ENCODE data around the gene THSD4.

Gene THSD4

DNA sequence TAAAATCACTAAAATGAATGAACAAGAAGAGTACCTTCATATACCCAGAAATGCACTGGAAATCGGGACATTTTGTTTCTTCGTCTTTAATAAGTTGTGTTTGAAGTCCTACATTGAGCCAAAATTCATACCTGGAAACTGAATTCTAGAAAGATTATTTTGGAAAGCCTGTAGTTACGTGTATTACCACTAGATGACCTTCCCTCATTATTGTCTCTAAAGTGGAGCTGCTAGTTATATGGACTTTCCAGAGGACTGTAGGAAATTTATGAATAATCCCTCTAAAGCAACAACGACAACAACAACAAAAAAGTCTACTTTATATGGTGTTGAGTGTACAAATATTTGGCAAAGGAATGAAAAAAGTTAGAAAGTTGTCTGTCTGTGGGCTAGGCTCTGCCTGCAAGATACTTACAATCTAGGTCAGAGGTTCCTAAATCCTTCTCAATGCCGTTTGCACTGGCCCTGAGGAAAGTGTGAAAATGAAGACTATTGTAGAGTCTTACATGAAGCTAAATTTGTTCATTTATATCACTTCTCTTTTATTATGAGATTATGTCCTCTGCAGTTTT lies 460.3 kb downstream of the THSD4 start:
- DNase-seq (ENCODE audit: low read depth in 1 of 2, low spot score in 1 of 2), result peak in 1 of 2 experiments; percentile 28
- in situ Hi-C loops (cut with HindIII; ENCODE audit: low pct_unique_long_range_greater_than_20kb, low sequenced_read_pairs), result no loop called here
- no peak for TF ChIP-seq JUND (IDR thresholded peaks at IDR 0.05; ENCODE audit: low read depth)

- in situ Hi-C loops (cut with HindIII; ENCODE audit: low pct_unique_long_range_greater_than_20kb, low sequenced_read_pairs), result no loop called here
- no peak for TF ChIP-seq JUND (IDR thresholded peaks at IDR 0.05; ENCODE audit: low read depth)
- DNase-seq (ENCODE audit: low read depth in 1 of 2, low spot score in 1 of 2), result no peak
Measured at GRCh38 chr15:71577071-71577470, 461.8 kb downstream of the THSD4 start.

DNA sequence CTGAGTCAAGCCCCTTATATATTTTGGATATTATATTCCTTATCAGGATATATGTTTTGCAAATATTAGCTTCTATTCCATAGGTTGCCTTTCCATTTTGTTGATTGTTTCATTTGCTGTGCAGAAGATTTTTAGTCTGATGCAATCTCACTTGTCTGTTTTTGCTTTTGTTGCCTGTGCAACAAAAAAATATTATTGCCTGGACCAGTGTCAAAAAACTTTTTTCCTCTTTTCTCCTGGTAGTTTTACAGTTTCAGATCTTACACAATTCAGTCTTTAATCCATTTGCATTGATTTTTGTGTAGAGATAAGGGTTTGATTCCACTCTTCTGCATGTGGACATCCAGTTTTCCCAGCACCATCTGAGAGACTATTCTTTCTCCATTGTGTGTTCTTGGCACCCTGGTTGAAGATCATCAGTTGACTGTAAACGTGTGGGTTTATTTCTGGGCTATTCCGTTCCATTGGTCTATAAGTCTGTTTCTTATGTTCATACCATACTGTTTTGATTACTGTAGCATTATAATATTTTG lies 466.2 kb downstream of the THSD4 start:
- in situ Hi-C loops (cut with HindIII; ENCODE audit: low pct_unique_long_range_greater_than_20kb, low sequenced_read_pairs), result no loop called here
- no peak for DNase-seq (ENCODE audit: low read depth in 1 of 2, low spot score in 1 of 2)
- TF ChIP-seq JUND (IDR thresholded peaks at IDR 0.05; ENCODE audit: low read depth), result no peak

DNA sequence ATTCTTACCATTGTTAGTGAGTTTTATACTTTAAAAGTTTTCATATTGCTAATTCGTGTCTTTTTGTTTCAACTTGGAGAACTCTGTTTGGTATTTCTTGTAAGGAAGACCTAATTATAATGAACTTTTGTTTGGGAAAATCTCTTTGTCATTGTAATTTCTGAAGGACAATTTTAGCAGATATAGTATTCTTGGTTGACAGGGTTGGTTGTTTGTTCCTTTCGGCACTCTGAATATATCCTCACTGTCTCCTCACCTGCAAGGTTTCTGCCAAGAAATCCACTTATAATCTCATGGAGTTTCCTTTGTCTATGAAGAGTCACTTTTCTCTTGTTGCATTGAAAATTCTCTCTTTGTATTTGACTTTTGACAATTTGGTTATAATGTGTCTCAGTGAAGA lies 469.9 kb downstream of the THSD4 start:
- in situ Hi-C loops (cut with HindIII; ENCODE audit: low pct_unique_long_range_greater_than_20kb, low sequenced_read_pairs), result no loop called here
- no peak for TF ChIP-seq JUND (IDR thresholded peaks at IDR 0.05; ENCODE audit: low read depth)
- no peak for DNase-seq (ENCODE audit: low read depth in 1 of 2, low spot score in 1 of 2)

GRCh38 chr15:71586463-71586862 lies 471.2 kb downstream of the THSD4 start:
- no peak for DNase-seq (ENCODE audit: low read depth in 1 of 2, low spot score in 1 of 2)
- no peak for TF ChIP-seq JUND (IDR thresholded peaks at IDR 0.05; ENCODE audit: low read depth)
- in situ Hi-C loops (cut with HindIII; ENCODE audit: low pct_unique_long_range_greater_than_20kb, low sequenced_read_pairs), result no loop called here

GRCh38 chr15:71588746-71589145 lies 473.5 kb downstream of the THSD4 start:
- DNase-seq (ENCODE audit: low read depth in 1 of 2, low spot score in 1 of 2), result no peak
- TF ChIP-seq JUND (IDR thresholded peaks at IDR 0.05; ENCODE audit: low read depth), result no peak
- in situ Hi-C loops (cut with HindIII; ENCODE audit: low pct_unique_long_range_greater_than_20kb, low sequenced_read_pairs), result no loop called here

GRCh38 chr15:71591057-71591456 lies 475.8 kb downstream of the THSD4 start:
- DNase-seq (ENCODE audit: low read depth in 1 of 2, low spot score in 1 of 2), result peak in 1 of 2 experiments; percentile 15
- no peak for TF ChIP-seq JUND (IDR thresholded peaks at IDR 0.05; ENCODE audit: low read depth)
- in situ Hi-C loops (cut with HindIII; ENCODE audit: low pct_unique_long_range_greater_than_20kb, low sequenced_read_pairs), result no loop called here

- no peak for TF ChIP-seq JUND (IDR thresholded peaks at IDR 0.05; ENCODE audit: low read depth)
- in situ Hi-C loops (cut with HindIII; ENCODE audit: low pct_unique_long_range_greater_than_20kb, low sequenced_read_pairs), result no loop called here
- DNase-seq (ENCODE audit: low read depth in 1 of 2, low spot score in 1 of 2), result no peak
Measured at GRCh38 chr15:71592203-71592602, 476.9 kb downstream of the THSD4 start.

- TF ChIP-seq JUND (IDR thresholded peaks at IDR 0.05; ENCODE audit: low read depth), result no peak
- in situ Hi-C loops (cut with HindIII; ENCODE audit: low pct_unique_long_range_greater_than_20kb, low sequenced_read_pairs), result no loop called here
- DNase-seq (ENCODE audit: low read depth in 1 of 2, low spot score in 1 of 2), result no peak
Measured at GRCh38 chr15:71595846-71596553, 480.7 kb downstream of the THSD4 start.

GRCh38 chr15:71596672-71597071 lies 481.4 kb downstream of the THSD4 start:
- DNase-seq (ENCODE audit: low read depth in 1 of 2, low spot score in 1 of 2), result peak in 1 of 2 experiments; percentile 60
- in situ Hi-C loops (cut with HindIII; ENCODE audit: low pct_unique_long_range_greater_than_20kb, low sequenced_read_pairs), result no loop called here
- no peak for TF ChIP-seq JUND (IDR thresholded peaks at IDR 0.05; ENCODE audit: low read depth)

DNA sequence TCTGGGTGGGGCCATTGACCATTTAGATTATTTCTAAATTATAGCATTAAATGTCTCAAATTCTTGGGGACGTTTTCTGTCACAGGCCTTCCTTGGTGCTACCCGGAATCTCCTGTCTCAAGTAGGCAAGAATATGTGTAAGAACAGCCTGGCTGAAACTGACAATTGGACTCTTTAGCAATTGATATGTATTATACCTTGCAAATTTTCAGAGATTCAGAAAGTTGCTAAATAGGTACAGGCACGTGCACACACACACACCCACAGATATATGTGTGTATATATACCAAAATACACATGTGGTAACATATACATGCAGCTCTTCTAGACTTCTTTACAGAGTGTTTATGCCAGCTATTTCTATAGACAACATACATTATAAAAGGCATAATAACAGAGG lies 481.9 kb downstream of the THSD4 start:
- in situ Hi-C loops (cut with HindIII; ENCODE audit: low pct_unique_long_range_greater_than_20kb, low sequenced_read_pairs), result no loop called here
- TF ChIP-seq JUND (IDR thresholded peaks at IDR 0.05; ENCODE audit: low read depth), result no peak
- DNase-seq (ENCODE audit: low read depth in 1 of 2, low spot score in 1 of 2), result no peak

DNA sequence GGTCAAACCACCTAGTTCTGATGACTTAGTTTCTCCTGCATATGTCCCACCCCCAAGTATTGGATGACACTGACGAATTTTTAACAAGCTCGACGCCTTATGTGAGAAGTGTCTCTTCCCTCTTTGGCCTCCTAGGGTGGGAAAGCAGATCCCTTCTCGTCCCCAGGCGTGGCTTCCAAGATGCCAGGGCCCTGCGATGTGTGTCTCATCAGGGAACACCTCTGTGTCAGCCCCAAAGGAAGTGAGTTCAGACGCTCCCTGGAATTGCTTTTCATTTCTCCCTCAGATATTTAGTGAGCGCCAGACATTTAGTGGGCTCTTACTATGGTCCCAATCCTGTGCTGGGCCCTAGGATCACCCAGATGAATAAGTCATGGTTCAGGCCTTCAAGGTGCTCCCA lies 482.4 kb downstream of the THSD4 start:
- no peak for DNase-seq (ENCODE audit: low read depth in 1 of 2, low spot score in 1 of 2)
- in situ Hi-C loops (cut with HindIII; ENCODE audit: low pct_unique_long_range_greater_than_20kb, low sequenced_read_pairs), result no loop called here
- TF ChIP-seq JUND (IDR thresholded peaks at IDR 0.05; ENCODE audit: low read depth), result no peak

- DNase-seq (ENCODE audit: low read depth in 1 of 2, low spot score in 1 of 2), result no peak
- in situ Hi-C loops (cut with HindIII; ENCODE audit: low pct_unique_long_range_greater_than_20kb, low sequenced_read_pairs), result no loop called here
- no peak for TF ChIP-seq JUND (IDR thresholded peaks at IDR 0.05; ENCODE audit: low read depth)
Measured at GRCh38 chr15:71598741-71599140, 483.5 kb downstream of the THSD4 start.
